Measurements from ENCODE around the gene NECAP2.
"Not testable (repeated sequence)": the region's sequence is repeated elsewhere in the genome, so short reads cannot be mapped to it uniquely, and the experiment has no call there.

NECAP2 gene

GRCh38 chr1:16461681-16462080, 21.2 kb downstream of the NECAP2 start:
- no peak for DNase-seq (ENCODE audit: low read depth)

DNA sequence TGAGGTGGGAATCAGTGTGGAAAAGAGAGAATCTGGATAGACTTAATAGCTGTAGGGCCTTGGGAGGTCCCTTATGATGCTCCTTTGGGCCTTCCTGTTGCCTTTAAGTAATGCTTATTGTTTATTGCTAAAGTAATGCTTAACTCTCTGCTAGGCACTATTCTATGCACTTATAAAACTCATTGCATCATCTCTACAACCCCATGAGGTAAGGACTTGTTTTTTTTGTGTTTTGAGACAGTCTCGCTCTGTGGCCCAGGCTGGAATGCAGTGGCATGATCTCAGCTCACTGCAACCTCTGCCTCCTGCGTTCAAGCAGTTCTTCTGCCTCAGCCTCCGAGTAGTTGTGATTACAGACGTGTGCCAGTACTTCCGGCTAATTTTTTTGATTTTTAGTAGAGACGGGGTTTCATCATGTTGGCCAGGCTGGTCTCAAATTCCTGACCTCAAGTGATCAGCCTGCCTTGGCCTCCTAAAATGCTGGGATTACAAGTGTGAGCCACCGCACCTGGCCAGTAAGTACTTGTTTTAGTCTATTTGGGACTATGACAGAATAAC, 22.3 kb downstream of the NECAP2 start:
- no peak for DNase-seq (ENCODE audit: low read depth)

- DNase-seq (ENCODE audit: low read depth) = no peak
Observed at GRCh38 chr1:16464917-16465625, 24.5 kb downstream of the NECAP2 start.

DNA sequence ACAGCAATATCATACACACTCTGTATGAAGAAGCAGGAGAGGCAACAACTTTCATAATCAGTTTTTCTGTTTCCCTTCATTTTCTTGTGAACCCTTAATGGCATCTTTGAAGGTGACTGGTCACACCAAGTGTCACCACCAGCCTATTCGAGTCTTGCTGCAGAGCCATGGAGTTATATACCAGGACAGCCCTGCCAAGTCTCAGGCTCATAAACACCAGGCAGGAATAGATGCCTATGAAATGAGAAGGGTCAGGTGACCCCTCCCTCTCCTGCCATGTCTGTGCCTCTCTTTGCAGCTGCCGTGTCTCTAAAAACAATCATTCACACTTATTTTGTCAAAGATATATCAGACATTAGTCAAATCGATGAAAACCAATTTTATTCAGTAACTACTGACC, 28.0 kb downstream of the NECAP2 start:
- DNase-seq (ENCODE audit: low read depth) = no peak

GRCh38 chr1:16474166-16474800, 33.8 kb downstream of the NECAP2 start:
- DNase-seq (ENCODE audit: low read depth) = no peak

DNA sequence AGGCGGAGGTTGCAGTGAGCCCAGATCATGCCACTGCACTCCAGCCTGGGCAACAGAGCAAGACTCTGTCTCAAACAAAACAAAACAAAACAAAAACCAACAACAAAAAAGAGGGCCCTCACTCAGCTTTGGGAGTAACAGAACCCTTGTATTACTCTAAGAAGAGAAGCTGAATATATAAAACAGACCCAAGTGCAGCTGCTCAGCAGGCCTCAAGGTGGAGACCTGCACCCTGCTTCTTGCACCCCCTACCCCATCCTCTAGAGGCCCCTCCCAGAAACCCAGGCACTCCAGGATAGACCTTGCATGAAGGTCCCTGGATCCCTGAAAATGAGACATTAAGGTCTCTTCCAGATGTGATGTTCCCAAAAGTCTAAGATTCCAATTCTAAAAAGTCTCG, 34.4 kb downstream of the NECAP2 start:
- not testable (repeated sequence) for DNase-seq (ENCODE audit: low read depth)

- DNase-seq (ENCODE audit: low read depth) = not testable (repeated sequence)
Observed at GRCh38 chr1:16475771-16476770, 35.5 kb downstream of the NECAP2 start.

- DNase-seq (ENCODE audit: low read depth) = no peak
Observed at GRCh38 chr1:16478091-16478490, 37.6 kb downstream of the NECAP2 start.

DNA sequence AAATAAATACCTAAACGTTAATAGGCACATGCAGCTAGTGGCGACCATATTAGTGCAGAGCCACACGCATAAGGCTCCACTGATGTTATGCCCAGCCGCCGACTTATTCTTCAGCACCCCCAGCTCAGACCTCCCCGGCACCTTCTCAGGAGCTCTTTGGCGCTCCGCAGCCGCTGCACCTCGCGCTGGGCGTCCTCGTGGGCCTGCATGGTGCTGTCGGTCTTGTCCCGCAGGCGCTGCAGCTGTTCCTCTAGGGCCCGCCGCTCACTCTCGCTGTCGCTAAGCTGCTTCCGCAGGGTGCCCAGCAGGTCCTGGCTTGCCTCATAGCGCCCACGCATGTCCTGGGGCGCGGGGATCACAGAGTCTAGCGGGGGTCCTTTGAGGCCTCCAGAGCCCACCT, 42.6 kb downstream of the NECAP2 start:
- DNase-seq (ENCODE audit: low read depth) = not testable (repeated sequence)

GRCh38 chr1:16483639-16484500, 43.3 kb downstream of the NECAP2 start:
- not testable (repeated sequence) for DNase-seq (ENCODE audit: low read depth)

- DNase-seq (ENCODE audit: low read depth) = no peak
Observed at GRCh38 chr1:16484501-16484835, 43.9 kb downstream of the NECAP2 start.

DNA sequence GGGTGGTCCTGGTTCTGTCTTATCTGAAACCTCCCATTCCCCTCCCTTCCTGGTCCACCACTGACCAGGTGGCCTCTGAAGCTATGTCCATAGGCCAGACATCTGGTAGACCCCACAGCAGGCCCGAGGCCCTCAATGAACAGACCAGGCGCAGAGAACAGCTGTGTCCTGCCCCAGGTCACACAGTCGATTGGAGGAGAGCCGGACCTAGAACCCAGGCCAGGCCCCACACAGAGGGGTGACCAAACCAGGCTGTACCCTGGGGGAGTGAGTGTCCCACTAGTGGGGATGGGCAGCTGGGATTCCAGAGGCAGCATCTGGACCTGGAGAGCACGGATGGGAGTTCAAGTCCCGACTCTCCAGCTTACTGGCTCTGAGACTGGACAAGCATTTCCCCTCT, 44.4 kb downstream of the NECAP2 start:
- no peak for DNase-seq (ENCODE audit: low read depth)

DNA sequence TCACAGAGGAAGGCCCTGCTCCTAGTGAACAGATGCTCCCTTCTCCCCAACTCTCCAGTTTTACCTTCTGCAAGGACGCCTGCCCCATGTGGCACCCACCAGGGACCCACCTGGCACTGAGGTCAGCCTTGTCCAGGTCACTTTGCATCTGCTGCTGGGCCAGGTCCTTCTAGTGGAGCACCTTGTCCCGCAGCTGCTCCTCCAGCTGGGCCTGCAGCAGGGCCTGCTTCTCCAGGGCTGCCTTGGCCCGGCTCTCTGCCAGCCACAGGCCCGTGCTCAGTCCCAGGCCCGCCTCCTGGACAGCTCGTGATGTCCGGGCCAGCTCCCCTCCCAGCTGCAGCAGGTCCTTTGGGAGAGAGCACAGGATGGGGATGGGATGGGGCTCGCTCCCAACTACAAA, 45.8 kb downstream of the NECAP2 start:
- DNase-seq (ENCODE audit: low read depth) = not testable (repeated sequence)

- DNase-seq (ENCODE audit: low read depth) = not testable (repeated sequence)
Observed at GRCh38 chr1:16487011-16487410, 46.5 kb downstream of the NECAP2 start.

DNA sequence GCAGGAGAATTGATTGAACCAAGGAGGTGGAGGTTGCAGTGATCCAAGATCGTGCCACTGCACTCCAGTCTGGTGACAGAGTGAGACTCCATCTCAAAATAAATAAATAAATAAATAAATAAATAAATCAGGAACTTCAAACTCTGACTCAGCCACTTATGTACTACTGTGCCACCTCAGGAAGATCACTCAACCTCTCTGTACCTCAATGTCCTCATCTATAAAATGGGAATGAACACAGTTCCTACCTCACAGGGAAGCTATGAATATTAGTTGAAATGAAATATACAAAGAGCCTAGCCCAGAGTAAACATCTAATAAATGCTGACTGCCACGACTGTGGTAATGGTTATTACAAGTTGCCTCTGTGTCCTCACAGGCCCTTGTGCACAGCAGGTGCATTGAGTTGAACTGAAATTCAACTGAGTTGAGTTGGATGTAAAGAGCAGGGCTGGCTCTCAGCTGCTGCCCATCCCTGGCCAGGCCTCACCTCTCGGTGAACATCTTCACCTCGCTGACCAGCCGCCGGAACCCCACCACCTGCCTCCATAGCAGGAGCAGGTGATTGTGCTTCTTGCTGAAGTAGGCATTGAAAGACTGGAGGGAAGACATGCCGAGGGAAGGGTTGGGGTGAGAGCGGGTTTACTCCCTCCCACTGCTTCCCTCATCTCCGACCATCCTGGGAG, 48.8 kb downstream of the NECAP2 start:
- DNase-seq (ENCODE audit: low read depth) = not testable (repeated sequence)

DNA sequence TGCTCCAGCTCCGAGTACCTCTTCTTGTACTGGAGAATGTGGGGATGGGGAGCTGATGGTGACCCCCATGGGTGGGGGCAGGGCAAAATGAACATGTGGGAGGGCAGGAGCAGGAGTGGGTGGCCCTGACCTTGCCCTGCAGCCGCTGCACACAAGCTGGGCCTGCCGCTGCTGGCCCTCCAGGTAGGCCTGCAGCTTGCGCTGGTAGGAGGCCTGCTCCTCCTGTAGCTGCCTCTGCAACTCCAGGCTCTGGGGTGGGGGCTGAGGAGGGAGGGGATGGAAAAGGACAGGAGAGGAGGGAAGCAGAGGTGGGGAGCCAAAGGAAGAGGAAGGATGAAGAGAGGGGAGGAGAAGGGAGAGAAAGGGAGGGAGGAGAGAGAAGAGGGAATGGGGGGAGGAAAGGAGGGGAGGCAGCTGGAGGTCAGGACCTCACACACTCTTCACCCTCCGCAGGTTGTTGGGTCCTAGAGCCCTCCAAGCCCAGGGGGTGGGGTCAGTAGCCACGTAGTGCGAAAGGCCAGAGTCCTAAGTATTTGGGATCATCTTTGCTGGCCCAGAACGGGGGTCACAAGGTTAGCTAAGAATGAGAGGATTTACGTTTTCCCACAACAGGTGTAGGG, 50.6 kb downstream of the NECAP2 start:
- no peak for DNase-seq (ENCODE audit: low read depth)

- DNase-seq (ENCODE audit: low read depth) = not testable (repeated sequence)
Observed at GRCh38 chr1:16492937-16493336, 52.4 kb downstream of the NECAP2 start.

- DNase-seq (ENCODE audit: low read depth) = not testable (repeated sequence)
Observed at GRCh38 chr1:16493731-16494130, 53.2 kb downstream of the NECAP2 start.

DNA sequence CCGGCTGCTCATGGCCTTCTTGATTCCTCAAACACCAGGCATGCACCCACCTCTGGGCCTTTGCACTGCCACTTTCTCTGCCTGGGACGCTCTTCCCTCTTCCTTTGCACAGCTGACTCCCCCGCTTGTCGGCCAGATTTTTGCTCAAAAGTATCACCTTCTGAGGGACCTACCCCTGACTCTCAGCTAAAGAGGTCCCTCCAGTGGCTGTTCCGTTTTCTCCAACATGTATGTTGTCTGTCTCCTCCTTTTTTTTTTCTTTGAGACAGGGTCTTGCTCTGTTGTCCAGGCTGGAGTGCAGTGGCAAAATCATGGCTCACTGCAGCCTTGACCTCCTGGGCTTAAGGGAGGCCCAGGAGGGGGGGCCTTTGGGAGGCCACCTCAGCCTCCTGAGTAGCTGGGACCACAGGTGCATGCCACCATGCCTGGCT, 57.0 kb downstream of the NECAP2 start:
- DNase-seq (ENCODE audit: low read depth) = not testable (repeated sequence)

DNA sequence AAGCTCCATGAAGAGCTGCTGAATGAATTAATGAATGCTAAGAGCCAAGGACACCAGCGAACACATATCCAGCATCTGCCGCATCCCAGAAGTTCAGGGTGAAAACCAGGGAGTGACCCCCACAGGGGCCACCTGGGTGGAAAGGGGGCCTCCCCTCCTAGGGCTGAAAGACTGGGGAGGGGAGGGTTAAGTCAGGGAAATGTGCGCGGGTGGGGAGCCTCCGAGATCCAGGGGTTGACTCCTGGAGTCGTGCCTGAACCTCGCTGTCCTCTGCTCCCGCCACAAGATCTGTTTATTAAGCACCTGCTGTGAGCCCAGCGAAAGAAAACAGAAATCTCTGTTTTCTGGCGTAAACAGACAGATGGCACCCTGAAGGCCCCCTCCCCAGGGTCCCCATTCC, 57.5 kb downstream of the NECAP2 start:
- not testable (repeated sequence) for DNase-seq (ENCODE audit: low read depth)

Measured in activated T-helper 1 cell treated with Interleukin-2 at 50 U/mL for 16 hours (primary cell).